GM18858 (cell line): ENCODE measurements around the gene NKD2.

Source experiments
- ATAC-seq: cut with Tn5 transposase; IDR thresholded peaks from one replicate; pipeline ENCODE4 v1.9.1; 2021; ENCODE audit not compliant: unreplicated experiment

The NKD2 gene

GRCh38 chr5:978054-978453, 30.5 kb upstream of the NKD2 start:
- no peak for ATAC-seq

GRCh38 chr5:978693-979092, 29.9 kb upstream of the NKD2 start:
- ATAC-seq: no peak

- no peak for ATAC-seq
Measured at GRCh38 chr5:979100-979817, 29.3 kb upstream of the NKD2 start.

- ATAC-seq: no peak
Measured at GRCh38 chr5:980001-980588, 28.5 kb upstream of the NKD2 start.

- ATAC-seq: no peak
Measured at GRCh38 chr5:980966-981365, 27.6 kb upstream of the NKD2 start.

- no peak for ATAC-seq
Measured at GRCh38 chr5:981456-981855, 27.1 kb upstream of the NKD2 start.

GRCh38 chr5:982377-983237, 26.0 kb upstream of the NKD2 start:
- no peak for ATAC-seq

GRCh38 chr5:983238-983524, 25.4 kb upstream of the NKD2 start:
- ATAC-seq: no peak

GRCh38 chr5:983568-983967, 25.0 kb upstream of the NKD2 start:
- ATAC-seq: no peak

GRCh38 chr5:984774-985173, 23.8 kb upstream of the NKD2 start:
- ATAC-seq: no peak

GRCh38 chr5:987761-988160, 20.8 kb upstream of the NKD2 start:
- no peak for ATAC-seq

GRCh38 chr5:988322-988721, 20.3 kb upstream of the NKD2 start:
- no peak for ATAC-seq

- ATAC-seq: no peak
Measured at GRCh38 chr5:989961-990530, 18.6 kb upstream of the NKD2 start.

- no peak for ATAC-seq
Measured at GRCh38 chr5:991472-992267, 16.9 kb upstream of the NKD2 start.

- ATAC-seq: no peak
Measured at GRCh38 chr5:994272-994607, 14.4 kb upstream of the NKD2 start.

- ATAC-seq: no peak
Measured at GRCh38 chr5:994821-995220, 13.8 kb upstream of the NKD2 start.

- ATAC-seq: no peak
Measured at GRCh38 chr5:995318-995717, 13.3 kb upstream of the NKD2 start.

- ATAC-seq: no peak
Measured at GRCh38 chr5:997001-997474, 11.6 kb upstream of the NKD2 start.

GRCh38 chr5:997711-998110, 10.9 kb upstream of the NKD2 start:
- no peak for ATAC-seq

- ATAC-seq: no peak
Measured at GRCh38 chr5:998246-999031, 10.2 kb upstream of the NKD2 start.
